Adrenal gland (tissue), 5 donors: Measurements from ENCODE around the gene MOCOS.

Source experiments
- POLR2A ChIP-seq, 2 donors: fragments of 450-650 bp; IDR thresholded peaks; one replicate each; pipeline ENCODE4 v1.6.1; 2017; ENCODE audit warnings: antibody characterized with exemption in 2 of 2, mild to moderate bottlenecking in 2 of 2, moderate library complexity in 1 of 2
- TF ChIP-seq, protein P1 (sequence below), 6 experiments: fragments of 450-650 bp in 4 of 6; fragments of 200-600 bp in 2 of 6; sonication (generic) in 1 of 6; IDR thresholded peaks; 1 replicate in 5 of 6; 2 replicates in 1 of 6; pipeline versions ENCODE4 v1.5.1 to v1.8.0; 2016 to 2021; ENCODE audit warnings: antibody characterized with exemption in 6 of 6, mild to moderate bottlenecking in 2 of 6, moderate library complexity in 1 of 6
- donor health status: DM: no; HTN: no; CAD: no.

DNA sequence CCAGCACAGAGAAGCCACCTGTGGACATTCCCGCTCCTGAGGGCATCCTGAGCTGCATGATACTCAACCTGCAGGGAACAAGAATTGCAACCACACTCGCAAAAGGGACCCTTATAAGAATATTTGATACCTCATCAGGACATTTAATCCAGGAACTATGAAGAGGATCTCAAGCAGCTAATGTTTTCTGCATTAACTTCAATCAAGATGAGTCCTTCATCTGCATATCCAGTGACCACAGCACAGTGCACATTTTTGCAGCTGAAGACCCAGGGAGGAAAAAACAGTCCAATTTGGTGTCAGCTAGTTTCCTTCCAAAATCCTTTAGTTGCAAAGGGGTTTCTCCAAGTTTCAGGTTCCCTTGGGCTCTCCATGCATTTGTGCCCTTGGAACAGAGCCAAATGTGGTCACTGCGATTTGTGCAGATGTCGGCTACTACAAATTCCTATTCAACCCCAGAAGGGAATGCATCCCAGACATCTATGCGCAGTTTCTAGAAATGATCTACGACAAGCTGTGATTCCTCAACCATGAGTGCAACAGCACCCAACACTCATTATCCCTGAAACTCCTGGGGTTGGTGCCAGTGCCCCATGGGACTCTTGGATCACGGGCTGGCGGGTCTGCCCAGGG, 86.9 kb downstream of the MOCOS start:
- TF ChIP-seq, protein P1, sequence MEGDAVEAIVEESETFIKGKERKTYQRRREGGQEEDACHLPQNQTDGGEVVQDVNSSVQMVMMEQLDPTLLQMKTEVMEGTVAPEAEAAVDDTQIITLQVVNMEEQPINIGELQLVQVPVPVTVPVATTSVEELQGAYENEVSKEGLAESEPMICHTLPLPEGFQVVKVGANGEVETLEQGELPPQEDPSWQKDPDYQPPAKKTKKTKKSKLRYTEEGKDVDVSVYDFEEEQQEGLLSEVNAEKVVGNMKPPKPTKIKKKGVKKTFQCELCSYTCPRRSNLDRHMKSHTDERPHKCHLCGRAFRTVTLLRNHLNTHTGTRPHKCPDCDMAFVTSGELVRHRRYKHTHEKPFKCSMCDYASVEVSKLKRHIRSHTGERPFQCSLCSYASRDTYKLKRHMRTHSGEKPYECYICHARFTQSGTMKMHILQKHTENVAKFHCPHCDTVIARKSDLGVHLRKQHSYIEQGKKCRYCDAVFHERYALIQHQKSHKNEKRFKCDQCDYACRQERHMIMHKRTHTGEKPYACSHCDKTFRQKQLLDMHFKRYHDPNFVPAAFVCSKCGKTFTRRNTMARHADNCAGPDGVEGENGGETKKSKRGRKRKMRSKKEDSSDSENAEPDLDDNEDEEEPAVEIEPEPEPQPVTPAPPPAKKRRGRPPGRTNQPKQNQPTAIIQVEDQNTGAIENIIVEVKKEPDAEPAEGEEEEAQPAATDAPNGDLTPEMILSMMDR (IDR thresholded peaks at IDR 0.05) = no peak
- no peak for TF ChIP-seq POLR2A (IDR thresholded peaks at IDR 0.05)
